Panc1 (cell line): ENCODE measurements around the gene NCKAP5L.

ENCODE experiments used
- POLR2AphosphoS5 ChIP-seq: IDR thresholded peaks from 2 replicates; pipeline ENCODE4 v1.6.1; 2012; ENCODE audit warnings: mild to moderate bottlenecking, low read depth, low read length, moderate library complexity
- SIN3A ChIP-seq: IDR thresholded peaks from 2 replicates; pipeline ENCODE4 v1.6.1; 2012; ENCODE audit warnings: low read depth, mild to moderate bottlenecking, low read length, moderate library complexity, borderline replicate concordance; ENCODE audit not compliant: insufficient read depth
- TCF7L2 ChIP-seq: IDR thresholded peaks from 2 replicates; pipeline ENCODE4 v1.6.1; 2011; ENCODE audit warnings: mild to moderate bottlenecking, low read depth, low read length, inconsistent platforms
- TF ChIP-seq, protein P1 (sequence below): fragments of 450-650 bp; IDR thresholded peaks from 2 replicates; pipeline ENCODE4 v1.5.1; 2017; ENCODE audit warnings: mild to moderate bottlenecking

DNA sequence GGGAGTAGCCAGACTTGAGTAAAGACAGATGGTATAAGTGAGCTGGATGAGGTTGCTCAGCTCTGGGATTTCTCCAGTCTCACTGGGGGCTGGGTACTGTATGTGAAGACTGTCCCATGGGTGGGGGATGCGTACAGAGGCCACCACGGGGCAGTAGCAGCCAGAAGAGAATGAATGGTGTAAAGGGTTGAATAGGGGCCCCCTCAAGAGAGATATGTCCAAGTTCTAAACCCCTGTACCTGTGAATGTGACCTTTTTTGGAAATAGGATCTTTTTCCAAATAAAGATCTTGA is 36.5 kb upstream of the NCKAP5L start:
- TF ChIP-seq, protein P1, sequence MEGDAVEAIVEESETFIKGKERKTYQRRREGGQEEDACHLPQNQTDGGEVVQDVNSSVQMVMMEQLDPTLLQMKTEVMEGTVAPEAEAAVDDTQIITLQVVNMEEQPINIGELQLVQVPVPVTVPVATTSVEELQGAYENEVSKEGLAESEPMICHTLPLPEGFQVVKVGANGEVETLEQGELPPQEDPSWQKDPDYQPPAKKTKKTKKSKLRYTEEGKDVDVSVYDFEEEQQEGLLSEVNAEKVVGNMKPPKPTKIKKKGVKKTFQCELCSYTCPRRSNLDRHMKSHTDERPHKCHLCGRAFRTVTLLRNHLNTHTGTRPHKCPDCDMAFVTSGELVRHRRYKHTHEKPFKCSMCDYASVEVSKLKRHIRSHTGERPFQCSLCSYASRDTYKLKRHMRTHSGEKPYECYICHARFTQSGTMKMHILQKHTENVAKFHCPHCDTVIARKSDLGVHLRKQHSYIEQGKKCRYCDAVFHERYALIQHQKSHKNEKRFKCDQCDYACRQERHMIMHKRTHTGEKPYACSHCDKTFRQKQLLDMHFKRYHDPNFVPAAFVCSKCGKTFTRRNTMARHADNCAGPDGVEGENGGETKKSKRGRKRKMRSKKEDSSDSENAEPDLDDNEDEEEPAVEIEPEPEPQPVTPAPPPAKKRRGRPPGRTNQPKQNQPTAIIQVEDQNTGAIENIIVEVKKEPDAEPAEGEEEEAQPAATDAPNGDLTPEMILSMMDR = no peak
- TF ChIP-seq TCF7L2 (no peak), POLR2AphosphoS5 (no peak), SIN3A (no peak)
